ENCODE data around the gene UNCX. TPM values are rescaled to one million over a fixed set of nuclear protein-coding genes. Genes with fewer than 3 reads are reported as not detected.

The UNCX gene
- total and polyA plus RNA-seq, 2 of the 4 experiments (the other 2 are of a cell fraction), result not detected

- intact Hi-C loops (cut with micrococcal nuclease), result no loop called here
- H3K4ac ChIP-seq (ENCODE audit: low read depth, low read length), result no peak overlapping the region
- H4K20me1 ChIP-seq (ENCODE audit: insufficient read depth, low read length), result no peaks in the 10 kb centered on the region
- no peak overlapping the region for H3K23ac ChIP-seq (ENCODE audit: low read depth, low read length)
- H3K4me1 ChIP-seq (ENCODE audit: control insufficient read depth, insufficient read depth, low read length), result no peaks in the 10 kb centered on the region
- no peak overlapping the region for H2BK120ac ChIP-seq (ENCODE audit: low read depth, low read length)
- no peaks in the 10 kb centered on the region for H3K9me1 ChIP-seq (ENCODE audit: insufficient read depth, low read length)
- no peak overlapping the region for H2BK5ac ChIP-seq (ENCODE audit: low read depth, low read length, poor library complexity, severe bottlenecking)
- no peak overlapping the region for H3K56ac ChIP-seq (ENCODE audit: extremely low read depth, insufficient read depth, low read length)
- no peak overlapping the region for H3K4me3 ChIP-seq (ENCODE audit: insufficient read depth, low read depth, low read length)
- H3K79me1 ChIP-seq (ENCODE audit: low read depth in 1 of 2, low read length in 2 of 2), result no peaks in the 10 kb centered on the region
- no peak overlapping the region for H2AK5ac ChIP-seq (ENCODE audit: low read depth, low read length)
- H2BK15ac ChIP-seq (ENCODE audit: low read depth, low read length), result no peak overlapping the region
- H3K27me3 ChIP-seq (ENCODE audit: control insufficient read depth, insufficient read depth, low read length), result peaks cover 95% of the 10 kb centered on the region
- no TSS peak for BruUV-seq (replicated peaks)
- no peak overlapping the region for H2AK9ac ChIP-seq (replicated peaks; ENCODE audit: low read depth, low read length, poor library complexity)
- TF ChIP-seq NFE2L2 (IDR thresholded peaks at IDR 0.05; ENCODE audit: low read depth, low read length) (no peak), FOS (IDR thresholded peaks at IDR 0.05; ENCODE audit: low read depth, low read length) (no peak), RCOR1 (IDR thresholded peaks at IDR 0.05; ENCODE audit: insufficient replicate concordance, low read length) (no peak), MXI1 (IDR thresholded peaks at IDR 0.05; ENCODE audit: borderline replicate concordance, low read depth, low read length) (no peak), ELK1 (IDR thresholded peaks at IDR 0.05; ENCODE audit: borderline replicate concordance, low read depth, low read length) (no peak), BHLHE40 (IDR thresholded peaks at IDR 0.05; ENCODE audit: low read depth, low read length) (no peak), MAFK (IDR thresholded peaks at IDR 0.05; ENCODE audit: low read depth, low read length) (no peak), CTCF (conservative IDR thresholded peaks at IDR 0.05; ENCODE audit: low read depth, low read length) (no peak), SMC3 (IDR thresholded peaks at IDR 0.05; ENCODE audit: low read depth, low read length) (no peak), MAZ (IDR thresholded peaks at IDR 0.05; ENCODE audit: borderline replicate concordance, low read depth, low read length) (no peak), RAD21 (IDR thresholded peaks at IDR 0.05; ENCODE audit: low read length) (no peak), CHD1 (IDR thresholded peaks at IDR 0.05; ENCODE audit: low read depth, low read length) (no peak), POLR2A (IDR thresholded peaks at IDR 0.05; ENCODE audit: low read depth, low read length) (no peak), RFX5 (IDR thresholded peaks at IDR 0.05; ENCODE audit: low read depth, low read length) (no peak), CEBPB (IDR thresholded peaks at IDR 0.05; ENCODE audit: low read depth, low read length) (no peak), USF2 (IDR thresholded peaks at IDR 0.05; ENCODE audit: low read depth, low read length) (no peak)
- no peak overlapping the region for H3K9ac ChIP-seq (ENCODE audit: low read depth, low read length)
- ATAC-seq (ENCODE audit: low read depth), result no peak
- no peak for DNase-seq
- no peak overlapping the region for H4K91ac ChIP-seq (ENCODE audit: insufficient read depth, low read depth, low read length)
- H3K27ac ChIP-seq (ENCODE audit: insufficient read depth, low read length), result no peak overlapping the region
- CTCF ChIA-PET, result no interaction called here
- H2AFZ ChIP-seq (replicated peaks; ENCODE audit: low read length, poor library complexity), result no peak overlapping the region
- dilution Hi-C loops (cut with HindIII; ENCODE audit: low sequenced_read_pairs, unreplicated experiment), result no loop called here
- WGBS, 2 experiments (ENCODE audit: extremely low coverage in 2 of 2, insufficient read length in 1 of 2), result 4% methylated on average over 24 of the region's 68 CpGs; no CpG with 5 or more reads in 1 of the 2 experiments
- in situ Hi-C loops (cut with MboI; ENCODE audit: low sequenced_read_pairs), result no loop called here
- no peak overlapping the region for H3K4me2 ChIP-seq (ENCODE audit: low read depth, low read length)
- POLR2A ChIA-PET (ENCODE audit: unreplicated experiment), result no interaction called here
- H4K8ac ChIP-seq (ENCODE audit: low read depth in 2 of 2, low read length in 2 of 2), result no peak overlapping the region
- no peak overlapping the region for H3K14ac ChIP-seq (replicated peaks; ENCODE audit: low read depth, low read length)
- H3K18ac ChIP-seq (ENCODE audit: low read depth, low read length), result no peak overlapping the region
- peaks cover 19% of the 10 kb centered on the region for H3K9me3 ChIP-seq (ENCODE audit: control insufficient read depth, insufficient read depth, low read length)
- H4K5ac ChIP-seq (ENCODE audit: low read depth, low read length), result no peak overlapping the region
- H2BK20ac ChIP-seq (ENCODE audit: low read depth, low read length), result no peak overlapping the region
- no peaks in the 10 kb centered on the region; the same call in 1 of the 2 replicates for H3K36me3 ChIP-seq (ENCODE audit: control insufficient read depth, insufficient read depth, low read length)
These were observed 14.3 kb downstream of the UNCX start for GRCh38 chr7:1246871-1247526.

All from IMR-90 (cell line).